OCI-LY1 (cell line): ENCODE measurements around the gene POLR3B.

ENCODE experiments used
- H2AFZ ChIP-seq: fragments of 200-600 bp; sonication (generic), shearing (Covaris generic); 2 replicates; pipeline ENCODE4 v1.6.0; 2014; ENCODE audit warnings: antibody characterized with exemption, mild to moderate bottlenecking, low read length
- H3F3A ChIP-seq: fragments of 200-600 bp; sonication (generic), shearing (Covaris generic); 2 replicates; pipeline ENCODE4 v1.6.0; 2014; ENCODE audit warnings: mild to moderate bottlenecking, antibody characterized with exemption, low read length, moderate library complexity; ENCODE audit not compliant: insufficient read depth
- H3K27ac ChIP-seq: fragments of 200-600 bp; sonication (generic); 2 replicates; pipeline ENCODE4 v1.5.1; 2014; ENCODE audit warnings: low read length, mixed run types, mild to moderate bottlenecking, low read depth; ENCODE audit not compliant: poor library complexity, severe bottlenecking
- H3K27me3 ChIP-seq: fragments of 200-600 bp; sonication (generic); 2 replicates; pipeline ENCODE4 v1.6.0; 2014; ENCODE audit warnings: antibody characterized with exemption, mild to moderate bottlenecking, low read length, moderate library complexity; ENCODE audit not compliant: insufficient read depth
- H3K36me3 ChIP-seq: fragments of 200-600 bp; sonication (generic); 2 replicates; pipeline ENCODE4 v1.6.1; 2014; ENCODE audit warnings: mild to moderate bottlenecking, antibody characterized with exemption, low read length, moderate library complexity, mixed read lengths; ENCODE audit not compliant: insufficient read depth
- H3K4me1 ChIP-seq: fragments of 200-600 bp; sonication (generic); 2 replicates; pipeline ENCODE4 v1.5.1; 2014; ENCODE audit warnings: mild to moderate bottlenecking, low read length, moderate library complexity; ENCODE audit not compliant: insufficient read depth, severe bottlenecking
- H3K4me2 ChIP-seq: fragments of 200-600 bp; sonication (generic), shearing (Covaris generic); 2 replicates; pipeline ENCODE4 v1.6.1; 2014; ENCODE audit warnings: low read length
- H3K4me3 ChIP-seq: fragments of 200-600 bp; sonication (generic); 2 replicates; pipeline ENCODE4 v1.5.1; 2014; ENCODE audit warnings: low read length, low read depth, mild to moderate bottlenecking, mixed read lengths; ENCODE audit not compliant: poor library complexity, severe bottlenecking
- H3K79me2 ChIP-seq: fragments of 200-600 bp; shearing (Covaris generic); 2 replicates; pipeline ENCODE4 v1.6.1; 2016; ENCODE audit warnings: mixed run types, low read length, mixed read lengths; ENCODE audit not compliant: insufficient read depth
- H3K9ac ChIP-seq: fragments of 200-600 bp; sonication (generic), shearing (Covaris generic); 2 replicates; pipeline ENCODE4 v1.6.1; 2014; ENCODE audit warnings: mild to moderate bottlenecking, low read length, mixed read lengths
- H3K9me2 ChIP-seq: fragments of 200-600 bp; sonication (generic), shearing (Covaris generic); 2 replicates; pipeline ENCODE4 v1.6.1; 2014; ENCODE audit warnings: low read depth, mild to moderate bottlenecking, low read length, mixed read lengths
- H3K9me3 ChIP-seq: fragments of 200-600 bp; shearing (Covaris generic); 2 replicates; pipeline ENCODE4 v1.6.1; 2014; ENCODE audit warnings: low read length, mixed read lengths
- H4K20me1 ChIP-seq: fragments of 200-600 bp; sonication (generic), shearing (Covaris generic); 2 replicates; pipeline ENCODE4 v1.6.0; 2016; ENCODE audit warnings: mild to moderate bottlenecking, low read length; ENCODE audit not compliant: insufficient read depth
- CTCF ChIP-seq: fragments of 200-600 bp; sonication (generic), shearing (Covaris generic); IDR thresholded peaks from 2 replicates; pipeline ENCODE4 v1.5.1; 2017; ENCODE audit warnings: mild to moderate bottlenecking, antibody characterized with exemption, low read length, moderate library complexity, mixed read lengths
- EZH2 ChIP-seq: fragments of 200-600 bp; sonication (generic), shearing (Covaris generic); IDR thresholded peaks from 2 replicates; pipeline ENCODE4 v1.8.0; 2017; ENCODE audit warnings: borderline replicate concordance, mixed run types, mild to moderate bottlenecking, antibody characterized with exemption, low read length, moderate library complexity, mixed read lengths

Gene POLR3B

GRCh38 chr12:106315523-106315922 lies 42.0 kb upstream of the POLR3B start:
- Histone ChIP-seq H3K4me2 (no peak overlapping the region), H3K27me3 (no peaks in the 10 kb centered on the region), H3K4me3 (no peak overlapping the region), H3K4me1 (peaks cover 14% of the 10 kb centered on the region), H3K9me2 (no peaks in the 10 kb centered on the region), H3K79me2 (no peaks in the 10 kb centered on the region), H3K36me3 (peaks cover 9% of the 10 kb centered on the region), H3K9ac (no peak overlapping the region), H4K20me1 (no peaks in the 10 kb centered on the region), H3K27ac (no peak overlapping the region), H3K9me3 (no peaks in the 10 kb centered on the region), H2AFZ (no peak overlapping the region), H3F3A (no peaks in the 10 kb centered on the region)
- TF ChIP-seq CTCF, result no peak
- TF ChIP-seq EZH2, result no peak

GRCh38 chr12:106317406-106318082 lies 40.0 kb upstream of the POLR3B start:
- no peak overlapping the region for H3K27ac ChIP-seq
- H3K9ac ChIP-seq, result no peak overlapping the region
- peaks cover 23% of the 10 kb centered on the region for H3K36me3 ChIP-seq
- no peaks in the 10 kb centered on the region for H3K9me2 ChIP-seq
- H3K4me3 ChIP-seq, result no peak overlapping the region
- H3K27me3 ChIP-seq, result no peaks in the 10 kb centered on the region
- H4K20me1 ChIP-seq, result no peaks in the 10 kb centered on the region
- H3K4me1 ChIP-seq, result no peaks in the 10 kb centered on the region
- no peaks in the 10 kb centered on the region for H3F3A ChIP-seq
- no peak for TF ChIP-seq EZH2
- TF ChIP-seq CTCF, result no peak
- no peak overlapping the region for H3K4me2 ChIP-seq
- no peak overlapping the region for H2AFZ ChIP-seq
- H3K9me3 ChIP-seq, result no peaks in the 10 kb centered on the region
- H3K79me2 ChIP-seq, result no peaks in the 10 kb centered on the region

GRCh38 chr12:106321139-106321850 lies 36.3 kb upstream of the POLR3B start:
- Histone ChIP-seq H3K4me3 (no peak overlapping the region), H4K20me1 (no peaks in the 10 kb centered on the region), H2AFZ (no peak overlapping the region), H3K79me2 (no peaks in the 10 kb centered on the region), H3K9ac (no peak overlapping the region), H3K9me3 (no peaks in the 10 kb centered on the region), H3K27me3 (no peaks in the 10 kb centered on the region), H3K4me1 (no peaks in the 10 kb centered on the region), H3K9me2 (no peaks in the 10 kb centered on the region), H3K36me3 (peaks cover 27% of the 10 kb centered on the region), H3K4me2 (no peak overlapping the region), H3K27ac (no peak overlapping the region), H3F3A (no peaks in the 10 kb centered on the region)
- TF ChIP-seq CTCF (no peak), EZH2 (no peak)
